HepG2 (cell line): ENCODE data around the gene DEPDC1B. TPM values are rescaled to one million over a fixed set of nuclear protein-coding genes. Genes with fewer than 3 reads are reported as not detected.
A peak's percentile ranks its signal among the peaks of the same experiment; 100 is the strongest.

Experiments
- AKAP8 ChIP-seq: sonication (generic); formaldehyde crosslinking; IDR thresholded peaks from 2 replicates; pipeline ENCODE4 v1.5.1; 2020; ENCODE audit warnings: mild to moderate bottlenecking, missing genetic modification reagents
- BCL6 ChIP-seq: IDR thresholded peaks from 2 replicates; pipeline ENCODE4 v1.6.1; 2016; ENCODE audit warnings: missing genetic modification reagents, missing compliant biosample characterization
- CREM ChIP-seq, 2 experiments: sonication (generic) in 1 of 2; formaldehyde crosslinking in 1 of 2; IDR thresholded peaks; 2 replicates each; pipeline versions ENCODE4 v1.4.0 to v1.6.1; 2016 to 2020; ENCODE audit warnings: antibody characterized with exemption in 1 of 2, mild to moderate bottlenecking in 1 of 2, missing genetic modification reagents in 1 of 2
- FOXP1 ChIP-seq, 2 experiments: fragments of 450-650 bp in 1 of 2; IDR thresholded peaks; 2 replicates each; pipeline ENCODE4 v1.6.1; 2017 to 2018; ENCODE audit warnings: antibody characterized with exemption in 1 of 2
- HDAC1 ChIP-seq: sonication (generic); formaldehyde crosslinking; IDR thresholded peaks from 2 replicates; pipeline ENCODE4 v1.5.1; 2020; ENCODE audit warnings: mild to moderate bottlenecking, missing genetic modification reagents
- KMT2A ChIP-seq: sonication (generic); formaldehyde crosslinking; IDR thresholded peaks from 2 replicates; pipeline ENCODE4 v1.4.0; 2020; ENCODE audit warnings: missing genetic modification reagents
- LCORL ChIP-seq, 2 experiments: fragments of 450-650 bp in 1 of 2; sonication (generic) in 1 of 2; formaldehyde crosslinking in 1 of 2; IDR thresholded peaks; 2 replicates each; pipeline versions ENCODE4 v1.5.0 to v1.6.1; 2017 to 2020; ENCODE audit warnings: antibody characterized with exemption in 1 of 2, missing genetic modification reagents in 1 of 2
- MED1 ChIP-seq: sonication (generic); formaldehyde crosslinking; IDR thresholded peaks from 2 replicates; pipeline ENCODE4 v1.4.0; 2020; ENCODE audit warnings: missing genetic modification reagents
- MYNN ChIP-seq: sonication (generic); formaldehyde crosslinking; IDR thresholded peaks from 2 replicates; pipeline ENCODE4 v1.4.0; 2020; ENCODE audit warnings: mild to moderate bottlenecking, low read depth, missing genetic modification reagents
- NCOA5 ChIP-seq: sonication (generic); formaldehyde crosslinking; IDR thresholded peaks from 2 replicates; pipeline ENCODE4 v1.4.0; 2020; ENCODE audit warnings: missing genetic modification reagents
- NFIC ChIP-seq: IDR thresholded peaks from 2 replicates; pipeline ENCODE4 v1.6.1; 2012; ENCODE audit warnings: mild to moderate bottlenecking, low read length, inconsistent platforms
- POGZ ChIP-seq: sonication (generic); formaldehyde crosslinking; IDR thresholded peaks from 2 replicates; pipeline ENCODE4 v1.4.0; 2020; ENCODE audit warnings: mild to moderate bottlenecking, missing genetic modification reagents
- SALL1 ChIP-seq: sonication (generic); formaldehyde crosslinking; IDR thresholded peaks from 2 replicates; pipeline ENCODE4 v1.8.0; 2022; ENCODE audit warnings: mild to moderate bottlenecking, missing genetic modification reagents
- TCF7 ChIP-seq: sonication (generic); IDR thresholded peaks from 2 replicates; pipeline ENCODE4 v1.6.1; 2016; ENCODE audit warnings: antibody characterized with exemption, low read depth
- ZNF567 ChIP-seq: sonication (generic); formaldehyde crosslinking; IDR thresholded peaks from 2 replicates; pipeline ENCODE4 v1.8.1; 2023; ENCODE audit warnings: mild to moderate bottlenecking, missing genetic modification reagents, borderline replicate concordance
- ZNF644 ChIP-seq: IDR thresholded peaks from 2 replicates; pipeline ENCODE4 v1.6.1; 2016; ENCODE audit warnings: low read depth
- polyA plus RNA-seq, 8 experiments: library from polyadenylated mRNA; depleted of rRNA in 3 of 8; stranded (reverse) in 7 of 8; unstranded in 1 of 8; fragments of >200 nt; fragmentation: Illumina TruSeq in 4 of 8; extraction: Trizol in 4 of 8; gene quantifications; 2 replicates each; pipeline versions ENCODE4 v1.2.1 to v1.2.3, GENCODE V29; 2011 to 2016; ENCODE audit warnings: low read depth in 4 of 8, missing spikeins in 1 of 8, mixed read lengths in 1 of 8; ENCODE audit not compliant: insufficient read depth in 1 of 8
- total RNA-seq, 5 experiments: library from RNA; depleted of rRNA; stranded (reverse); fragments of >200 nt; fragmentation: Illumina TruSeq; extraction: Trizol; gene quantifications; 2 replicates each; pipeline ENCODE4 v1.2.3, GENCODE V29; 2016; ENCODE audit warnings: low read depth in 1 of 5
- TF ChIP-seq, protein P1 (sequence below): sonication (generic); formaldehyde crosslinking; IDR thresholded peaks from 2 replicates; pipeline ENCODE4 v1.4.0; 2020; ENCODE audit warnings: missing genetic modification reagents
- TF ChIP-seq, protein P2 (sequence below): IDR thresholded peaks from 2 replicates; pipeline ENCODE4 v1.4.0; 2020; ENCODE audit warnings: mild to moderate bottlenecking, missing genetic modification reagents

Gene DEPDC1B
- total and polyA plus RNA-seq, 2 of the 13 experiments (the other 11 are each of a cell fraction or from before 2014, with no cell fraction given) = 29.5 to 51.3 TPM

DNA sequence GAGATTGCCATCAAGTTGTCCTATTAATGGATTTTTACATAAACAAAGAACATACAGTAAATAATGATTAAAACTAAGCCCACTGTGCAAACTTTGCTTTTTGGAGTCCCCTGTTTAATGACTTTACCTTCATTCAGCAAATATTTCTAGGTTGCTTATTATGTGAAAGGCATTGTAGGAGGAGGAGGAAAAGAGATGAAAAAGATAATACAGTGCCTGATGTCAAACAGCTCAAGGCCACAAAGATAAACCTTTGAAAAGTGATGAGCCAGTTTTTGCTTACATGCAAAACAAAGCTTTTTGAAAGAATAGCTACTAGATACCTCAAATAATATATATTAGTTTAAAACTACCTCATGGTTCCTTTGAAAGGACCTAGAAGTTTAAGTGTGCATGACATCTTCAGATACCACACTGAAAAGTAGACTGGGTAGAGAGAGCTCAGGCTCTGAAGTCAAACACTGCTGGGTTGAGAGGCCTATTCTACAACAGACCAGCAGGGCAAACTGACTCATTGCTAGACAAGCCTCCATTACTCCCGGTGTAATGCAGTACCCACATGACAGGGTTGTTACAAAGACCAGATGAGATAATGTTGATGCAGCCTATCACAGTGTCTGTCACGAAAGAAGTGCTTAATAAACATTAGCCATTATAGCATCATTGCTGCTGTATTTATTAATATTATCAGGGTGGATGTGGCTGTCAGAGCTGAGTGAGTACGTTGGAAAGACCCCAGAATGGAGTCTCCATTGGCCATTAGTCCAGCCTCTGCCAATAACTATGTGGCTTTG, 11.8 kb downstream of the DEPDC1B start (continued):
- TF ChIP-seq, protein P1, sequence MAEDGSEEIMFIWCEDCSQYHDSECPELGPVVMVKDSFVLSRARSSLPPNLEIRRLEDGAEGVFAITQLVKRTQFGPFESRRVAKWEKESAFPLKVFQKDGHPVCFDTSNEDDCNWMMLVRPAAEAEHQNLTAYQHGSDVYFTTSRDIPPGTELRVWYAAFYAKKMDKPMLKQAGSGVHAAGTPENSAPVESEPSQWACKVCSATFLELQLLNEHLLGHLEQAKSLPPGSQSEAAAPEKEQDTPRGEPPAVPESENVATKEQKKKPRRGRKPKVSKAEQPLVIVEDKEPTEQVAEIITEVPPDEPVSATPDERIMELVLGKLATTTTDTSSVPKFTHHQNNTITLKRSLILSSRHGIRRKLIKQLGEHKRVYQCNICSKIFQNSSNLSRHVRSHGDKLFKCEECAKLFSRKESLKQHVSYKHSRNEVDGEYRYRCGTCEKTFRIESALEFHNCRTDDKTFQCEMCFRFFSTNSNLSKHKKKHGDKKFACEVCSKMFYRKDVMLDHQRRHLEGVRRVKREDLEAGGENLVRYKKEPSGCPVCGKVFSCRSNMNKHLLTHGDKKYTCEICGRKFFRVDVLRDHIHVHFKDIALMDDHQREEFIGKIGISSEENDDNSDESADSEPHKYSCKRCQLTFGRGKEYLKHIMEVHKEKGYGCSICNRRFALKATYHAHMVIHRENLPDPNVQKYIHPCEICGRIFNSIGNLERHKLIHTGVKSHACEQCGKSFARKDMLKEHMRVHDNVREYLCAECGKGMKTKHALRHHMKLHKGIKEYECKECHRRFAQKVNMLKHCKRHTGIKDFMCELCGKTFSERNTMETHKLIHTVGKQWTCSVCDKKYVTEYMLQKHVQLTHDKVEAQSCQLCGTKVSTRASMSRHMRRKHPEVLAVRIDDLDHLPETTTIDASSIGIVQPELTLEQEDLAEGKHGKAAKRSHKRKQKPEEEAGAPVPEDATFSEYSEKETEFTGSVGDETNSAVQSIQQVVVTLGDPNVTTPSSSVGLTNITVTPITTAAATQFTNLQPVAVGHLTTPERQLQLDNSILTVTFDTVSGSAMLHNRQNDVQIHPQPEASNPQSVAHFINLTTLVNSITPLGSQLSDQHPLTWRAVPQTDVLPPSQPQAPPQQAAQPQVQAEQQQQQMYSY = no peak
- TF ChIP-seq NCOA5 (CRISPR knock-in tag) = no peak
- peak; percentile 74; the same call in 1 of the 2 replicates for TF ChIP-seq POGZ
- peak; percentile 48 for TF ChIP-seq BCL6 (CRISPR knock-in tag)
- TF ChIP-seq MED1 = 0 out of 2 replicates have a peak, but pooled peaks have one; percentile 24
- no peak for TF ChIP-seq MYNN (CRISPR knock-in tag)
- TF ChIP-seq LCORL (IDR thresholded peaks at IDR 0.05) = no peak
- TF ChIP-seq LCORL (CRISPR knock-in tag; IDR thresholded peaks at IDR 0.05) = peak; percentile 7; the same call in 1 of the 2 replicates
- TF ChIP-seq SALL1 (CRISPR knock-in tag) = peak; percentile 20; the same call in 1 of the 2 replicates
- TF ChIP-seq ZNF567 = no peak
- TF ChIP-seq FOXP1 (IDR thresholded peaks at IDR 0.05) = no peak
- peak; percentile 51; the same call in 1 of the 2 replicates for TF ChIP-seq FOXP1 (CRISPR knock-in tag; IDR thresholded peaks at IDR 0.05)
- peak; percentile 68; the same call in 1 of the 2 replicates for TF ChIP-seq KMT2A
- TF ChIP-seq HDAC1 (CRISPR knock-in tag) = peak; percentile 38
- TF ChIP-seq, protein P2, sequence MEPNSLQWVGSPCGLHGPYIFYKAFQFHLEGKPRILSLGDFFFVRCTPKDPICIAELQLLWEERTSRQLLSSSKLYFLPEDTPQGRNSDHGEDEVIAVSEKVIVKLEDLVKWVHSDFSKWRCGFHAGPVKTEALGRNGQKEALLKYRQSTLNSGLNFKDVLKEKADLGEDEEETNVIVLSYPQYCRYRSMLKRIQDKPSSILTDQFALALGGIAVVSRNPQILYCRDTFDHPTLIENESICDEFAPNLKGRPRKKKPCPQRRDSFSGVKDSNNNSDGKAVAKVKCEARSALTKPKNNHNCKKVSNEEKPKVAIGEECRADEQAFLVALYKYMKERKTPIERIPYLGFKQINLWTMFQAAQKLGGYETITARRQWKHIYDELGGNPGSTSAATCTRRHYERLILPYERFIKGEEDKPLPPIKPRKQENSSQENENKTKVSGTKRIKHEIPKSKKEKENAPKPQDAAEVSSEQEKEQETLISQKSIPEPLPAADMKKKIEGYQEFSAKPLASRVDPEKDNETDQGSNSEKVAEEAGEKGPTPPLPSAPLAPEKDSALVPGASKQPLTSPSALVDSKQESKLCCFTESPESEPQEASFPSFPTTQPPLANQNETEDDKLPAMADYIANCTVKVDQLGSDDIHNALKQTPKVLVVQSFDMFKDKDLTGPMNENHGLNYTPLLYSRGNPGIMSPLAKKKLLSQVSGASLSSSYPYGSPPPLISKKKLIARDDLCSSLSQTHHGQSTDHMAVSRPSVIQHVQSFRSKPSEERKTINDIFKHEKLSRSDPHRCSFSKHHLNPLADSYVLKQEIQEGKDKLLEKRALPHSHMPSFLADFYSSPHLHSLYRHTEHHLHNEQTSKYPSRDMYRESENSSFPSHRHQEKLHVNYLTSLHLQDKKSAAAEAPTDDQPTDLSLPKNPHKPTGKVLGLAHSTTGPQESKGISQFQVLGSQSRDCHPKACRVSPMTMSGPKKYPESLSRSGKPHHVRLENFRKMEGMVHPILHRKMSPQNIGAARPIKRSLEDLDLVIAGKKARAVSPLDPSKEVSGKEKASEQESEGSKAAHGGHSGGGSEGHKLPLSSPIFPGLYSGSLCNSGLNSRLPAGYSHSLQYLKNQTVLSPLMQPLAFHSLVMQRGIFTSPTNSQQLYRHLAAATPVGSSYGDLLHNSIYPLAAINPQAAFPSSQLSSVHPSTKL (CRISPR knock-in tag) = peak; percentile 62
- TF ChIP-seq ZNF644 = peak; percentile 88
- TF ChIP-seq AKAP8 (CRISPR knock-in tag) = no peak
- peak; percentile 50; the same call in 1 of the 2 replicates for TF ChIP-seq NFIC
- TF ChIP-seq TCF7 = peak; percentile 47
- TF ChIP-seq CREM (IDR thresholded peaks at IDR 0.05) = peak; percentile 61
- TF ChIP-seq CREM (CRISPR knock-in tag; IDR thresholded peaks at IDR 0.05) = no peak
